Measurements from ENCODE around the gene RSBN1.

The RSBN1 gene

DNA sequence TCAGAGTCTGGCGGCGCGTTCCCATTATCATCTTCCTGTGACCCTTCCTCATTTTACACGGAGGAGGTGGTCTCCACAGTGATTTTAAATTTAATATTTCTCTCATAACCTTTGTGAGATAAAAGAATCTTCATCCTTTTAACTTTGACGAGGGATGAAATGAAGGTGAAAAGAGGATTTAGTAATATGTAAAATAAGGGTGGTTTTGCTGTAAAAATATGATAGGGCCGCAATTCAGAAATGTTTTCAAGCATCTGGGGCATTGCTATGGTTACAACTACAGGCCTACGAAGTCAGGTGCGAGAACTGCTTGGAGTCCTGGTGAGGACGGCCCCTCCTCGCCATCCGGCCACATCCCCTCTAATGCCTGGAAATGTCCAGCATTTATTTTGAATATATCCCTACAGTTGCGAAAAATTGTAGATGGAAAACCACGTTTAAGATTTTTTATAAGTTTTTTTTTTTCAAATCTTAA lies 422 bp upstream of the RSBN1 start:
- DNase-seq: peak in 13 of 51 donors; percentile 1 to 47 (median 4)

- DNase-seq: peak in 21 of 51 donors; percentile 10 to 75 (median 47)
These were observed 954 bp downstream of the RSBN1 start for GRCh38 chr1:113811156-113811887.

DNA sequence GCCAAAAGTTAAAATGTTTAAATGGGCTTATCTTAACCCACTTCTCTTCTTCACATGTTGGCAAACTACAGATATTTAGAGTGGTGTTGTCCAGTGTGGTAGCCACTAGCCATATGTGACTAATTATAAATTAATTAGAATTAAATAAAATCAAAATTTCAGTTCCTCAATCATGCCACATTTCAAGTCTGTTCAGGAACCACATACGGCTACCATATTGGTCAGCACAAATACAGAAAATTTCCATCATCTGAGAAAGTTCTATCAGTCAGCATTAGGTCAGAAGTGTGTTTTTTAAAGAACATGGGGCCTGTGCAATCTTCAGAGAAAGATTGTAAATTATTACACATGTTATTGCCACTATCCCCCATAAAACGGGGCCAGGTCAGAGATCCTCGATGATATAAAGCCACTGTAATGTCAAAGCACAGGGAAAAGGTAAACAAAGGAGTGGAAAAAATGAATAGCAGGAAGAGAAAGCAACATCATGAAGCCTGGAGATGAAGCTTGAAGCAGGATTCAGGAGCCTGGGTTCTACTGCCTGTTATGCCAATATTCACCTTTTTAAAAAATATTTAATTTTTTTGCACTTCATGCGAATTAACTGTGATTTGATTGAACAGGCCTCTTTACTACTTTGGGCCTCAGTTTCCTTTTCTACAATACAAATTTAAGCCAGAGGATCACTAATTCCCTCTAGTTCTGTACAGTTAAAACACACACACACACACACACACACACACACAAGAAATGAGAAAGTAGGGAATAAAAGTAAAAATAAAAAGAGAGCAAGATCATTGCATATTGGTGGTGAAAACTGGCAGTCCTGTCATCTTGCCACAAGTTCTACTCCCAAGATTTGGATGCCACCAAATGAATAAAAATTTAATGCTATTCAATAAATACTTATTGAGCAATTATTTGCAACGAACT lies 2.3 kb downstream of the RSBN1 start:
- no peak for DNase-seq

DNA sequence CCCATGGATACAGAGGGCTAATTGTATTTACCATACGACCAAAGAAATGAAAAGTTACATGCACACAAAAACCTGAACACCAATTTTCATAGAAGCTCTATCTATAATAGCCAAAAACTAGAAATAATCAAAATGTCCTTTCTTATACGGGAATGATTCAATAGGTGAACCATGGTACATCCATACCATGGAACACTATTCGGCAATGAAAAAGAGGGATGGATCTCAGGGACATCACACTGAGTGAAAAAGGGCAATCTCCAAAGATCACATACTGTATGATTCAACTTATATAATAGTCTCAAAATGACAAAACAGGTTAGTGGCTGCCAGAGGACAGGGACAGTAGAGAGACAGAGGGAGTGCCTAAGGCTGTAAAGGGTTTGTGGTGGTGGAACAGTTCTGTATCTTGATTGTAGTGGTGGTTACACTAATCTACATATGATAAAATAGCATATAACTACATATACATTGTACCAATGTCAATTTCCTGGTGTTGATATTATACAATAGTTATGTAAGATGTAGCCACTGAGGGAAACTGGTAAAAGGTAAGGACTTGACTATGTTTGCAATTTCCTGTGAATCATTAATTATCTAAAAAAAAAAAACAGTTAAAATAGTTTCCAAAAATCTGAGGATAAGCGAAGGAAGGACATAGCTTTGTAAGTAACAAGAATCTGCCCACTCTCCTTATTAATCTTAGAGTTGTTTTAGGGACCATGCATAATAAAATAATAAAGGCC lies 3.7 kb downstream of the RSBN1 start:
- no peak for DNase-seq

GRCh38 chr1:113805639-113806038 lies 6.6 kb downstream of the RSBN1 start:
- DNase-seq: no peak

DNA sequence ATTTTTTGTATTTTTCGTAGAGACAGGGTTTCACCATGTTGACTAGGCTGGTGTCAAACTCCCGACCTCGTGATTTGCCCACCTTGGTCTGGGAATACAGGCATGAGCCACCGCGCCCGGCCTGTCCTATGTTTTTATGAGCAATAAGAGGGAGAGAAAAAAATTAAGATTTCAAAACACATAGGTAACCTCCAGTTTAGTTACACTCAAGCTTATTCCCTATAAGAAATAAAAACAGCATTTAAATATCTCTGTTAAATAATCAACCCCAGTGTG lies 7.1 kb downstream of the RSBN1 start:
- DNase-seq: no peak

DNA sequence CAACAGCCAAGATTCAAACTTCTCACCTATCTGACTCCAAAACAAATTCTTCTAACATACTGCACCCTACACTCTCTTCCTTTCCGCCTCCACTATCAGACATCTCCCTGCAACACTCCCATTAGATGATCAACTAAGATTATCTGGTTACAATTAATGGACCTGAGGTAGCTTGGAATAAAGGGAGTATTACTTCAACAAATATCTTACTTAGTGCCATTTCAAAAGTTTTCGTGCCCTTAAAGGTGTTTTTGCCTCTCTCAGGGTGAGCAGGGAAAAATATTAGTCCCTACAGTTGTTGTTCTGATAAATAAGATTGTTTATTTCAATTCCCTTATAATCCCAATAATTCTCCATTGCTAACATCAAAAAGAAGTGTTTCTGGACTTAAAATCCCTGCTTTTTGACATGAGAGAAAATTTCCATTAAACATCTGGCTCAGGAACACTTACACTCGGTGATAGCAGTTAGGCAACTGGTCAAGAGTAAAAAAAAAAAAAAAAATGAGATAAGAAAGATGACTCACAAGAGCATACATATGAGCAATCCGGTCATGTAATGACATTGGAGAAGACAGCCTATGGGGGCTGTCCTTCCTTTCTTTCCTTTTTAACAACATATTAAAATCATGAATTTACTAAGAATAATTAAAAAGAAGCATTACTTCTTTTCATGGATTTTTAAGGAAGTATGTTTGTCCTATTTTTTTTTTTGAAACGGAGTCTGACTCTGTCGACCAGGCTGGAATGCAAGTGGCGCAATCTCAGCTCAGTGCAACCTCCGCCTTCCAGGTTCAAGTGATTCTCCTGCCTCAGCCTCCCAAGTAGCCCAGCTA lies 7.6 kb downstream of the RSBN1 start:
- no peak for DNase-seq

DNA sequence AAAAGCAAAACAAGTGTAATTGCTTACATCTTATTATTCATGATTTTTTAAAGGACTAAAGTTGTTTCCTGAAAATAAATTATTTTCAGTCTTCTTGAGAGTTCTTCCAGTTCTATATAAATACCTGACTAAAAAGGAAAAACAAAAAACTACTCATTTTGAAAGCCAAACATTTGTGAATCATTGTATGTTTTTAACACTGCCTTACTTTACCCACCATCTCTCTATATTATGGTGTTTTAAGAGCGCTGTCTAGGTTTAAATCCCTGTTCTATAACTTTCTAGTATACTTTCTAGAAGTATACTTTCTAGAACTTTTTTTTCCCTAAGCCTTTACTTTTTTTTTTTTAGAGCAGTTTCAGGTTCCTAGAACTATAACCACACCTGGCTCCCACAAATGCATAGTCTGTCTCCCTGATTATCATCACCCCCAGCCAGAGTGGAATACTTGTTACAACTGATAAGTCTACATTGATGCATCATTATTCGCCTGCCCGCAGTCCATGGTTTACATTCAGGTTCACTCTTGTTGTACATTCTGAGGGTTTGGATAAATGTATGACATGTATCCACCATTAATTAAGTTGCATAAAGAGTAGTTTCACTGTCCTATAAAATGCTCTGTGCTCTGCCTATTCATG lies 9.8 kb downstream of the RSBN1 start:
- DNase-seq: no peak

DNA sequence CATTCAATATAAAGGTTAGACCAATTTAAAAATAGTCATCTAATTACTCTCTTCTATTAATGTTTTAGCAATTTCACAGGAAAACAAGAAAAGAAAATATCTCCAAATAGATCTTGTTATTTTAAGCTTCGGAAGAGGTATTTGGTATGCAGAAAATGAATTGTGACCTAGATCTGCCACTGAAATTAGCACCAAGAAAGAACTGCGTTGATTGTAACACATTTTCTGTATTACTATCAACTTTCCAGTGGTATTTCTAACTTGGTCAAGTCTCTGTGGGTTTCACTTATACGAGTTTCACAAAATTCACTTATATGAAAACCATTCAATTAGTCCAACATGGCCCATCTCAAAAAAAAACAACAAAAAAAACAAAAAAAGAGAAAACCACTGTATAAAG lies 11.8 kb downstream of the RSBN1 start:
- no peak for DNase-seq

GRCh38 chr1:113797472-113797871 lies 14.8 kb downstream of the RSBN1 start:
- no peak for DNase-seq

- no peak for DNase-seq
These were observed 18.1 kb downstream of the RSBN1 start for GRCh38 chr1:113793878-113794834.

GRCh38 chr1:113792986-113793385 lies 19.3 kb downstream of the RSBN1 start:
- no peak for DNase-seq

GRCh38 chr1:113792471-113792870 lies 19.8 kb downstream of the RSBN1 start:
- DNase-seq: no peak

- DNase-seq: no peak
These were observed 23.5 kb downstream of the RSBN1 start for GRCh38 chr1:113788802-113789201.

DNA sequence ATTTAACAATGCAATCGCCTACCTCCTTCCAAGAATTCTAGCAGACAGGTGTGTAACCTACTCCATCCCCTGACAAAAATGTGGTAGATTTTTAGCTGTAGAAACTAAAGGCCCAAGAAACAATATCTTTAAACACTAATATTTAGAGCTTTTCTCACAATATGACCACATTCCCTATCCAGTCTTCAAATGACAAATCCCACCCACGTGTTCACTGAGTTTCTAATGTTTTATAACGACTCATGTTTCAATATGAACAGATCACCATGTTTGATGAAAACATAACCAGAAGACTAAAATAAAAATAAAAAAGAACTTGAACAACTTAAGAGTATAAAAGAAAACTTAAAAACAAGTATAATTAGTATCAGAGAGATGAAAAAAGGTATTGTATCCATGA lies 24.6 kb downstream of the RSBN1 start:
- no peak for DNase-seq

GRCh38 chr1:113786069-113786468 lies 26.2 kb downstream of the RSBN1 start:
- no peak for DNase-seq

GRCh38 chr1:113784104-113784779 lies 28.0 kb downstream of the RSBN1 start:
- no peak for DNase-seq

- DNase-seq: peak in 7 of 51 donors; percentile 2 to 46 (median 5)
These were observed 28.8 kb downstream of the RSBN1 start for GRCh38 chr1:113783254-113784103.

Measured in hypothalamus (tissue), 51 donors.